CD8-positive, alpha-beta memory T cell (primary cell): ENCODE results near the gene ZNF316. TPM values are rescaled to one million over a fixed set of nuclear protein-coding genes. Genes with fewer than 3 reads are reported as not detected.

Experiments
- CTCF ChIA-PET: fragments of 350-600 bp; sonication (Branson Sonifier 250); formaldehyde crosslinking; loops from one replicate; lab custom pipeline; 2021; ENCODE audit warnings: antibody characterized with exemption; lab: Charles Lee
- POLR2A ChIA-PET: fragments of 350-600 bp; sonication (Branson Sonifier 250); formaldehyde crosslinking; loops from one replicate; lab custom pipeline; 2021; ENCODE audit warnings: antibody characterized with exemption; lab: Charles Lee
- DNase-seq, 5 donors: peaks; one replicate each; pipeline versions ENCODE4 v3.0.0 to v3.0.0-alpha.2; 2020 to 2022; ENCODE audit warnings: mixed read lengths in 1 of 5
- H3K27ac ChIP-seq: one replicate; pipeline ENCODE4 v1.7.0; 2013; ENCODE audit warnings: low read depth, mild to moderate bottlenecking, low read length, moderate library complexity
- H3K27me3 ChIP-seq: 2 replicates; pipeline ENCODE4 v1.7.0; 2013; ENCODE audit warnings: low read length, mild to moderate bottlenecking; ENCODE audit not compliant: insufficient read depth, poor library complexity, severe bottlenecking
- H3K36me3 ChIP-seq: 2 replicates; pipeline ENCODE4 v1.7.0; 2013; ENCODE audit warnings: mild to moderate bottlenecking, low read length, moderate library complexity; ENCODE audit not compliant: insufficient read depth
- H3K4me1 ChIP-seq: 2 replicates; pipeline ENCODE4 v1.7.0; 2013; ENCODE audit warnings: mild to moderate bottlenecking, low read length, moderate library complexity; ENCODE audit not compliant: insufficient read depth
- H3K4me3 ChIP-seq: 2 replicates; pipeline ENCODE4 v1.7.0; 2013; ENCODE audit warnings: mild to moderate bottlenecking, low read length
- H3K9me3 ChIP-seq: 2 replicates; pipeline ENCODE4 v1.7.0; 2013; ENCODE audit warnings: mild to moderate bottlenecking, low read length
- H3K27ac Mint-ChIP-seq, 8 donors: one replicate each; pipeline ENCODE4 v1.8.0; 2020 to 2021; ENCODE audit warnings: mixed read lengths in 8 of 8, mild to moderate bottlenecking in 6 of 8, inconsistent platforms in 3 of 8, moderate library complexity in 3 of 8
- H3K27me3 Mint-ChIP-seq, 2 donors: one replicate each; pipeline ENCODE4 v1.8.0; 2020 to 2021; ENCODE audit warnings: mixed read lengths in 2 of 2, mild to moderate bottlenecking in 1 of 2, moderate library complexity in 1 of 2
- H3K36me3 Mint-ChIP-seq, 3 donors: one replicate each; pipeline ENCODE4 v1.8.0; 2020 to 2021; ENCODE audit warnings: mixed read lengths in 3 of 3, inconsistent platforms in 1 of 3, mild to moderate bottlenecking in 1 of 3
- H3K4me1 Mint-ChIP-seq, 3 donors: one replicate each; pipeline ENCODE4 v1.8.0; 2020 to 2021; ENCODE audit warnings: mixed read lengths in 3 of 3, inconsistent platforms in 1 of 3, mild to moderate bottlenecking in 1 of 3
- H3K4me3 Mint-ChIP-seq, 7 donors: one replicate each; pipeline ENCODE4 v1.8.0; 2020 to 2021; ENCODE audit warnings: mixed read lengths in 7 of 7, mild to moderate bottlenecking in 6 of 7, moderate library complexity in 4 of 7, inconsistent platforms in 2 of 7
- H3K9me3 Mint-ChIP-seq, 5 donors: one replicate each; pipeline ENCODE4 v1.8.0; 2020 to 2022; ENCODE audit warnings: mixed read lengths in 5 of 5, mild to moderate bottlenecking in 3 of 5, moderate library complexity in 2 of 5, inconsistent platforms in 1 of 5
- polyA plus RNA-seq: library from polyadenylated mRNA; unstranded; fragments of 300-500 nt; fragmentation: Illumina TruSeq; gene quantifications from one replicate; pipeline ENCODE4 v1.2.3, GENCODE V29; 2021
- total RNA-seq, 2 experiments: library from RNA; stranded (reverse); gene quantifications; one replicate each; pipeline ENCODE4 v1.2.3, GENCODE V29; 2021

Gene ZNF316
- total RNA-seq (10 to 100 TPM; 26.5 TPM), polyA plus RNA-seq (5.2 TPM)

DNA sequence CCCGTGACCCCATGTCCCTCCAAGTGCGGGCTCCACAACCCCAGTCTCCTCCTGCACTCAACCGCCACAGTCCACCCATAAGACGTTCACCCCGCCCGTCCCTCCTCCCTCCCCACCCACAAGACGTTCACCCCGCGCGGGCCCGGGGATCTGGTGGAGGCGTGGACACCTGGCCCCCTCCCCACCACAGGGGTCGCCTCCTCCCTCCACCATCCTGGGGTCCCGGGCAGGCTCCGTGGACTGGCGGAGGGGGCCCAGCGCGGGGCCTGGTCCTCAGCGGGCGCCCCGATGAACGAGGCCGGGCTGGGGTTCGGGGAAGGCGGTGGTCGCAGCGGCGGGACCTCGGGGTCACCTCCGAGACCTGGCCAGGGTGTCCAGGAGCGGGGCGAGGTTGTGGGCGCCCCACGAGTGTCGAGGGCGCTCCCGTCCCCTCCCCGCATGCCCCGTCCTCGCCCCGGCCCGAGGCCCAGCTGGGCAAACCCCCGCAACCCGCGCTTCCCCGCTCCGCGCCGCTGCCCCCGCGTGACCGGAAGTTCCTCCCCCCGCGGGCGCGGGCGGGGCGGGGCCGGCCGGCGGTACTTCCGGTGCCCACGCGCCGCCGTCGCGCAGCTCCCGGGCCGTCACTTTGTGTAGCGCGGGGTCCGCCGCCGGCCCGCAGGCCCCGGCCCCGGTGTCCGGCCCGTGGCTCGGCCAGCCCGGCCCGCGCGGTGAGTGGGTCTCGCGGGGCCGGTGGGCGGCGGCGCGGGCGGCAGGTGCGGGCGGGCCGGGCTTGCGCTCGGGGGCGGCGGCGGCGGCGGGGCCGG, at the start of gene ZNF316:
Gene ZNF316 (plus strand): TSS at position 578 of the 803 bp plus-strand sequence. CDS start 5,092 bp downstream, outside the sequence.
- Histone ChIP-seq H3K36me3 (no peaks in the 10 kb centered on the region), H3K4me1 (peaks cover 22% of the 10 kb centered on the region), H3K27ac (peak within 1 kb of the TSS; percentile 61), H3K9me3 (no peaks in the 10 kb centered on the region), H3K4me3 (peak within 1 kb of the TSS; percentile 50), H3K27me3 (no peaks in the 10 kb centered on the region)
- Mint-ChIP-seq H3K4me1 (peaks cover 25 to 44% (median 31%) of the 10 kb centered on the region in 3 donors), H3K36me3 (peaks cover 0 to 32% (median 4%) of the 10 kb centered on the region in 3 donors), H3K9me3 (no peaks in the 10 kb centered on the region), H3K4me3 (peak within 1 kb of the TSS; percentile 85 to 90 (median 88)), H3K27me3 (no peaks in the 10 kb centered on the region), H3K27ac (peak within 1 kb of the TSS; percentile 86 to 97 (median 94))
- DNase-seq = peak; percentile 44 to 68 (median 54)
- CTCF ChIA-PET = interaction anchor here (1.0 to 2.1 kb wide), 3 partner anchors 16 to 114 kb away, joined by 3 to 11 read pairs (median 4); no protein-coding TSS in a partner anchor
- POLR2A ChIA-PET = interaction anchor here (1.0 kb wide), 2 partner anchors 16 to 47 kb away, joined by 3 to 6 read pairs; partner anchors contain the start of gene INTS15

DNA sequence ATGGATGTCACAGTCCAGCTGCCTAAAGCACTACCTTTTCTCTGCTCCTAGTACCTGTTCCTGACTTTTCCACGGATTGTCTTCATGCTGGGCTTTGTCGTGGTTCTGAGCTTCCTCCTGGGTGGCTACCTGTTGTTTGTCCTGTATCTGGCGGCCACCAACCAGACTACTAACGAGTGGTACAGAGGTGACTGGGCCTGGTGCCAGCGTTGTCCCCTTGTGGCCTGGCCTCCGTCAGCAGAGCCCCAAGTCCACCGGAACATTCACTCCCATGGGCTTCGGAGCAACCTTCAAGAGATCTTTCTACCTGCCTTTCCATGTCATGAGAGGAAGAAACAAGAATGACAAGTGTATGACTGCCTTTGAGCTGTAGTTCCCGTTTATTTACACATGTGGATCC, 48.6 kb upstream of the ZNF316 start:
- Histone ChIP-seq H3K4me3 (no peak overlapping the region), H3K27me3 (no peaks in the 10 kb centered on the region), H3K36me3 (peaks cover 16% of the 10 kb centered on the region), H3K27ac (no peak overlapping the region), H3K9me3 (no peaks in the 10 kb centered on the region), H3K4me1 (peaks cover 19% of the 10 kb centered on the region)
- Mint-ChIP-seq H3K4me1 (peaks cover 19 to 27% (median 26%) of the 10 kb centered on the region in 3 donors), H3K27me3 (peaks cover 0 to 2% of the 10 kb centered on the region in 2 donors), H3K4me3 (peak overlapping the region; percentile 23 to 73 (median 65)), H3K27ac (peak overlapping the region in 5 of 8 donors; percentile 26 to 98 (median 83)), H3K36me3 (peaks cover 4 to 78% (median 17%) of the 10 kb centered on the region in 3 donors), H3K9me3 (no peaks in the 10 kb centered on the region)
- DNase-seq = no peak
- ChIA-PET CTCF (no interaction called here), POLR2A (interaction anchor here (0.6 kb wide), 1 partner anchor 242 kb away, joined by 4 read pairs; no protein-coding TSS in a partner anchor)

- Mint-ChIP-seq H3K27ac (peak overlapping the region in 7 of 8 donors; percentile 26 to 98 (median 81)), H3K9me3 (no peaks in the 10 kb centered on the region), H3K4me3 (peak overlapping the region; percentile 62 to 92 (median 69)), H3K27me3 (peaks cover 0 to 2% of the 10 kb centered on the region in 2 donors), H3K4me1 (peaks cover 19 to 30% (median 26%) of the 10 kb centered on the region in 3 donors), H3K36me3 (peaks cover 4 to 76% (median 18%) of the 10 kb centered on the region in 3 donors)
- Histone ChIP-seq H3K27ac (no peak overlapping the region), H3K4me1 (peaks cover 19% of the 10 kb centered on the region), H3K4me3 (peak overlapping the region; percentile 37), H3K36me3 (peaks cover 15% of the 10 kb centered on the region), H3K9me3 (no peaks in the 10 kb centered on the region), H3K27me3 (no peaks in the 10 kb centered on the region)
- ChIA-PET CTCF (interaction anchor here (1.0 to 2.7 kb wide), 4 partner anchors 9 to 268 kb away, joined by 3 to 21 read pairs (median 8); partner anchors contain the start of gene ZDHHC4), POLR2A (interaction anchor here (0.6 to 2.5 kb wide), 6 partner anchors 12 to 241 kb away, joined by 4 to 13 read pairs (median 6); partner anchors contain the start of genes ZDHHC4 and ZNF316)
- DNase-seq = no peak
Observed at GRCh38 chr7:6589151-6589828, 47.8 kb upstream of the ZNF316 start.

DNA sequence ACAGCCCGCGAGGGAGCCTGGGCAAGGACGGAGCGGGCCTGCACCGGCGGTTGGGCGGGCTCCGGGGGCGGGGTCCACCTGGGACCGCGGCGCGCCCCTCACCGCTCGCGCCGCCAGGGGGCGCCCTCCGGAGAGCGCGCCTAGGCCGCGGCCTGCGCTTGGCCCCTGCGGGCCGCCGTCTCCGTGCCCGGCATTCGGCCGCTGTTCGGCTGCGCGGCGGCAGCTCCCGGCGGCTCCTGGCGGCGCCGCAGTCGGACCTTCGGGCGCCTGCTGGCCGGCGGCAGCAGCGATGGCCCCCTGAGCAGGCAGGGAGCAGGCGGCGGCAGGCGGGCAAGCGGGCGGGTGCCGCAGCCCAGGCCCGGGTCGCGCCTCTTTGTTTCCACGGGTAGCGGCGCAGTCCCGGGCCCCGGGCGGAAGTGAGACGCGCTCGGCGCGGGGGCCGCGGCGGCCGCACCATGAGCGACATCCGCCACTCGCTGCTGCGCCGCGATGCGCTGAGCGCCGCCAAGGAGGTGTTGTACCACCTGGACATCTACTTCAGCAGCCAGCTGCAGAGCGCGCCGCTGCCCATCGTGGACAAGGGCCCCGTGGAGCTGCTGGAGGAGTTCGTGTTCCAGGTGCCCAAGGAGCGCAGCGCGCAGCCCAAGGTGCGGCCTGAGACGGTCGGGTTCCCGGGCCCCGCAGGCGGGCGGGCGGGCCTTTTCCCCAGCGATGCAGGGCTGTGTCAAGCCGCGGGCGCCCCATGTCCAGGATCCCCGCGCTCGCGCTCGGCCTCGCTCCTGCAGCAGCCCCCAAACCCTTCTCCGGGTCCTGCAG, 47.1 kb upstream of the ZNF316 start, which contains the start of gene INTS15:
Gene INTS15 (plus strand): TSS at position 193 of the 816 bp plus-strand sequence. CDS start 263 bp downstream, at position 456.
- H3K27ac ChIP-seq = peak within 1 kb of the TSS; percentile 71
- Mint-ChIP-seq H3K27ac (peak within 1 kb of the TSS; percentile 87 to 98 (median 94)), H3K4me1 (peaks cover 19 to 32% (median 26%) of the 10 kb centered on the region in 3 donors), H3K4me3 (peak within 1 kb of the TSS; percentile 84 to 97 (median 92)), H3K27me3 (peaks cover 0 to 2% of the 10 kb centered on the region in 2 donors), H3K9me3 (no peaks in the 10 kb centered on the region), H3K36me3 (peaks cover 4 to 75% (median 13%) of the 10 kb centered on the region in 3 donors)
- CTCF ChIA-PET = interaction anchor here (0.6 to 2.7 kb wide), 11 partner anchors 9 to 268 kb away, joined by 3 to 21 read pairs (median 4); partner anchors contain the start of gene ZDHHC4
- no peaks in the 10 kb centered on the region for H3K9me3 ChIP-seq
- H3K36me3 ChIP-seq = peaks cover 12% of the 10 kb centered on the region
- DNase-seq = peak; percentile 77 to 91 (median 86)
- no peaks in the 10 kb centered on the region for H3K27me3 ChIP-seq
- POLR2A ChIA-PET = interaction anchor here (0.6 to 2.5 kb wide), 6 partner anchors 13 to 811 kb away, joined by 3 to 13 read pairs (median 6); partner anchors contain the start of genes ZDHHC4 and ZNF316
- H3K4me1 ChIP-seq = peaks cover 19% of the 10 kb centered on the region
- peak within 1 kb of the TSS; percentile 63 for H3K4me3 ChIP-seq

DNA sequence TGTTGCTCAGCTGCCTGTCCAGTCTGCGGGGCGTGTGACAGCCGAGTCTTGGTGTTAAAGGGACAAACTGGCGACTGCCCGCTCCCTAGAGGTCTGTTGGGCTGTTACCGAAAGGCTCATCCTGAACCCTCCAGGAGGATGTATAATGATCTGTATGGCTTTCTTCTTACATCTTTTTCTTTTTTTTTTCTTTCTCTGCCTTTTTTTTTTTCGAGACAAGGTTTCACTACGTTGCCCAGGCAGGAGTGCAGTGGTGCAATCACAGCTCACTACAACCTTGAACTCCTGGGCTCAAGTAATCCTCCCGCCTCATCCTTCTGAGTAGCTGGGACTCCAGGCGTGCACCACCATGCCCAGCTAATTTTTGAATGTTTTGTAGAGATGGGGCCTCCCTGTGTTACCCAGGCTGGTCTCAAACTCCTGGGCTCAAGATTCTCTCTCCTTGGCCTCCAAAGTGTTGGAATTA, 46.4 kb upstream of the ZNF316 start:
- Mint-ChIP-seq H3K36me3 (peaks cover 4 to 76% (median 13%) of the 10 kb centered on the region in 3 donors), H3K27ac (peak overlapping the region; percentile 87 to 98 (median 94)), H3K4me1 (peaks cover 19 to 33% (median 26%) of the 10 kb centered on the region in 3 donors), H3K4me3 (peak overlapping the region; percentile 84 to 97 (median 92)), H3K9me3 (no peaks in the 10 kb centered on the region), H3K27me3 (peaks cover 0 to 2% of the 10 kb centered on the region in 2 donors)
- Histone ChIP-seq H3K27ac (peak overlapping the region; percentile 71), H3K27me3 (no peaks in the 10 kb centered on the region), H3K9me3 (no peaks in the 10 kb centered on the region), H3K36me3 (peaks cover 11% of the 10 kb centered on the region), H3K4me3 (peak overlapping the region; percentile 63), H3K4me1 (peaks cover 19% of the 10 kb centered on the region)
- POLR2A ChIA-PET = interaction anchor here (0.6 to 2.5 kb wide), 5 partner anchors 10 to 811 kb away, joined by 3 to 13 read pairs (median 6); partner anchors contain the start of genes ZDHHC4 and ZNF316
- CTCF ChIA-PET = interaction anchor here (0.9 to 2.7 kb wide), 9 partner anchors 13 to 80 kb away, joined by 3 to 21 read pairs (median 4); partner anchors contain the start of gene ZDHHC4
- DNase-seq = no peak

GRCh38 chr7:6600093-6600492, 37.0 kb upstream of the ZNF316 start:
- Histone ChIP-seq H3K27ac (no peak overlapping the region), H3K36me3 (peaks cover 36% of the 10 kb centered on the region), H3K27me3 (no peaks in the 10 kb centered on the region), H3K4me3 (no peak overlapping the region), H3K9me3 (no peaks in the 10 kb centered on the region), H3K4me1 (no peaks in the 10 kb centered on the region)
- Mint-ChIP-seq H3K4me1 (peaks cover 9 to 19% (median 9%) of the 10 kb centered on the region in 3 donors), H3K9me3 (no peaks in the 10 kb centered on the region), H3K36me3 (peaks cover 0 to 76% (median 9%) of the 10 kb centered on the region in 3 donors), H3K27me3 (no peaks in the 10 kb centered on the region), H3K4me3 (no peak overlapping the region), H3K27ac (peak overlapping the region in 3 of 8 donors; percentile 14 to 75 (median 46))
- POLR2A ChIA-PET = interaction anchor here (0.6 kb wide), 1 partner anchor 9 kb away, joined by 5 read pairs; no protein-coding TSS in a partner anchor
- CTCF ChIA-PET = interaction anchor here (0.8 to 1.0 kb wide), 2 partner anchors 9 to 21 kb away, joined by 3 read pairs; no protein-coding TSS in a partner anchor
- DNase-seq = no peak
